K562 (cell line): Measurements from ENCODE around the gene TOMM5.

Source experiments
- DPF2 ChIP-seq: fragments of 450-650 bp; IDR thresholded peaks from 2 replicates; pipeline ENCODE4 v1.6.1; 2016
- HNRNPK ChIP-seq: fragments of 200-400 bp; formaldehyde crosslinking; IDR thresholded peaks from one replicate; pipeline ENCODE4 v1.6.1; 2018; ENCODE audit warnings: mild to moderate bottlenecking, low read depth, low read length; ENCODE audit not compliant: poor library complexity, severe bottlenecking
- L3MBTL2 ChIP-seq: fragments of 450-650 bp; IDR thresholded peaks from 2 replicates; pipeline ENCODE4 v1.6.1; 2016; ENCODE audit warnings: mild to moderate bottlenecking, moderate library complexity
- PHF20 ChIP-seq: fragments of 450-650 bp; IDR thresholded peaks from 2 replicates; pipeline ENCODE4 v1.6.1; 2018; ENCODE audit not compliant: partially characterized antibody
- POLR2AphosphoS5 ChIP-seq: IDR thresholded peaks from 2 replicates; pipeline ENCODE4 v1.6.1; 2011; ENCODE audit warnings: mild to moderate bottlenecking, low read depth, low read length, moderate library complexity; ENCODE audit not compliant: control insufficient read depth, insufficient read depth
- TF ChIP-seq, protein P1 (sequence below), 2 experiments: fragments of 250-450 bp in 1 of 2; fragments of 450-650 bp in 1 of 2; sonication (Bioruptor Pico) in 1 of 2; IDR thresholded peaks; 2 replicates each; pipeline versions ENCODE4 v1.6.1 to v1.8.0; 2016 to 2021; ENCODE audit warnings: mild to moderate bottlenecking in 2 of 2, moderate library complexity in 2 of 2, missing compliant biosample characterization in 1 of 2, missing genetic modification characterization in 1 of 2
- TF ChIP-seq, protein P2 (sequence below): fragments of 450-650 bp; formaldehyde crosslinking; IDR thresholded peaks from 2 replicates; pipeline ENCODE4 v1.4.0; 2020; ENCODE audit warnings: mild to moderate bottlenecking, moderate library complexity
- TF ChIP-seq, protein P3 (sequence below): sonication (generic); formaldehyde crosslinking; IDR thresholded peaks from 2 replicates; pipeline ENCODE4 v1.8.0; 2023; ENCODE audit warnings: mild to moderate bottlenecking, missing genetic modification reagents

DNA sequence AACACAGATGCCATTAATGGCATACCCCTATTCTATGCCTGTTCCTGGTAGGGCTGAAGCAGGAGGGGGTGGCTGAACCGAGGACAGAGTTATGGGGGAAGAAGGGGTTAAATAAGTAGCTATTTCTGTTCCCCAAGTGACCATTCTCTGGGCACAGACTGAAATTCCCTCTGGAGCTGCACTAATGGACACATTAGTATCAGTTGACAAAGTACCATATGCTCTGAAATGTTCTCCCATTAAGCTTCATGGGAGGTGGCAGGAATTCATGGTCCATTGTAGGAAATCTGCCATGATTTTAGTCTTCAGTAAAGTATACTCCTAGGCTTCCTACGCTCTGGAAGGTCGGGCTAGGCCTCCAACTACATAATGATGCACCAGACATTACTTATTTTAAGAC, 47.8 kb upstream of the TOMM5 start:
- TF ChIP-seq HNRNPK (no peak), PHF20 (no peak), DPF2 (no peak), POLR2AphosphoS5 (no peak), L3MBTL2 (no peak)
- TF ChIP-seq, protein P1, sequence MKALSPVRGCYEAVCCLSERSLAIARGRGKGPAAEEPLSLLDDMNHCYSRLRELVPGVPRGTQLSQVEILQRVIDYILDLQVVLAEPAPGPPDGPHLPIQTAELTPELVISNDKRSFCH (CRISPR knock-in tag; IDR thresholded peaks at IDR 0.05), result no peak
- TF ChIP-seq, protein P1 (tag; IDR thresholded peaks at IDR 0.05), result no peak
- TF ChIP-seq, protein P2, sequence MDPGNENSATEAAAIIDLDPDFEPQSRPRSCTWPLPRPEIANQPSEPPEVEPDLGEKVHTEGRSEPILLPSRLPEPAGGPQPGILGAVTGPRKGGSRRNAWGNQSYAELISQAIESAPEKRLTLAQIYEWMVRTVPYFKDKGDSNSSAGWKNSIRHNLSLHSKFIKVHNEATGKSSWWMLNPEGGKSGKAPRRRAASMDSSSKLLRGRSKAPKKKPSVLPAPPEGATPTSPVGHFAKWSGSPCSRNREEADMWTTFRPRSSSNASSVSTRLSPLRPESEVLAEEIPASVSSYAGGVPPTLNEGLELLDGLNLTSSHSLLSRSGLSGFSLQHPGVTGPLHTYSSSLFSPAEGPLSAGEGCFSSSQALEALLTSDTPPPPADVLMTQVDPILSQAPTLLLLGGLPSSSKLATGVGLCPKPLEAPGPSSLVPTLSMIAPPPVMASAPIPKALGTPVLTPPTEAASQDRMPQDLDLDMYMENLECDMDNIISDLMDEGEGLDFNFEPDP (CRISPR knock-in tag), result no peak
- TF ChIP-seq, protein P3, sequence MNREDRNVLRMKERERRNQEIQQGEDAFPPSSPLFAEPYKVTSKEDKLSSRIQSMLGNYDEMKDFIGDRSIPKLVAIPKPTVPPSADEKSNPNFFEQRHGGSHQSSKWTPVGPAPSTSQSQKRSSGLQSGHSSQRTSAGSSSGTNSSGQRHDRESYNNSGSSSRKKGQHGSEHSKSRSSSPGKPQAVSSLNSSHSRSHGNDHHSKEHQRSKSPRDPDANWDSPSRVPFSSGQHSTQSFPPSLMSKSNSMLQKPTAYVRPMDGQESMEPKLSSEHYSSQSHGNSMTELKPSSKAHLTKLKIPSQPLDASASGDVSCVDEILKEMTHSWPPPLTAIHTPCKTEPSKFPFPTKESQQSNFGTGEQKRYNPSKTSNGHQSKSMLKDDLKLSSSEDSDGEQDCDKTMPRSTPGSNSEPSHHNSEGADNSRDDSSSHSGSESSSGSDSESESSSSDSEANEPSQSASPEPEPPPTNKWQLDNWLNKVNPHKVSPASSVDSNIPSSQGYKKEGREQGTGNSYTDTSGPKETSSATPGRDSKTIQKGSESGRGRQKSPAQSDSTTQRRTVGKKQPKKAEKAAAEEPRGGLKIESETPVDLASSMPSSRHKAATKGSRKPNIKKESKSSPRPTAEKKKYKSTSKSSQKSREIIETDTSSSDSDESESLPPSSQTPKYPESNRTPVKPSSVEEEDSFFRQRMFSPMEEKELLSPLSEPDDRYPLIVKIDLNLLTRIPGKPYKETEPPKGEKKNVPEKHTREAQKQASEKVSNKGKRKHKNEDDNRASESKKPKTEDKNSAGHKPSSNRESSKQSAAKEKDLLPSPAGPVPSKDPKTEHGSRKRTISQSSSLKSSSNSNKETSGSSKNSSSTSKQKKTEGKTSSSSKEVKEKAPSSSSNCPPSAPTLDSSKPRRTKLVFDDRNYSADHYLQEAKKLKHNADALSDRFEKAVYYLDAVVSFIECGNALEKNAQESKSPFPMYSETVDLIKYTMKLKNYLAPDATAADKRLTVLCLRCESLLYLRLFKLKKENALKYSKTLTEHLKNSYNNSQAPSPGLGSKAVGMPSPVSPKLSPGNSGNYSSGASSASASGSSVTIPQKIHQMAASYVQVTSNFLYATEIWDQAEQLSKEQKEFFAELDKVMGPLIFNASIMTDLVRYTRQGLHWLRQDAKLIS (CRISPR knock-in tag), result no peak
